GM15510 (cell line): ENCODE results near the gene RPAP3.
A peak's percentile ranks its signal among the peaks of the same experiment; 100 is the strongest.

Source experiments
- POLR2A ChIP-seq: IDR thresholded peaks from 3 replicates; pipeline ENCODE4 v1.6.1; 2011; ENCODE audit warnings: borderline replicate concordance; ENCODE audit not compliant: insufficient read length; ENCODE audit errors: extremely low read depth

RPAP3 gene

DNA sequence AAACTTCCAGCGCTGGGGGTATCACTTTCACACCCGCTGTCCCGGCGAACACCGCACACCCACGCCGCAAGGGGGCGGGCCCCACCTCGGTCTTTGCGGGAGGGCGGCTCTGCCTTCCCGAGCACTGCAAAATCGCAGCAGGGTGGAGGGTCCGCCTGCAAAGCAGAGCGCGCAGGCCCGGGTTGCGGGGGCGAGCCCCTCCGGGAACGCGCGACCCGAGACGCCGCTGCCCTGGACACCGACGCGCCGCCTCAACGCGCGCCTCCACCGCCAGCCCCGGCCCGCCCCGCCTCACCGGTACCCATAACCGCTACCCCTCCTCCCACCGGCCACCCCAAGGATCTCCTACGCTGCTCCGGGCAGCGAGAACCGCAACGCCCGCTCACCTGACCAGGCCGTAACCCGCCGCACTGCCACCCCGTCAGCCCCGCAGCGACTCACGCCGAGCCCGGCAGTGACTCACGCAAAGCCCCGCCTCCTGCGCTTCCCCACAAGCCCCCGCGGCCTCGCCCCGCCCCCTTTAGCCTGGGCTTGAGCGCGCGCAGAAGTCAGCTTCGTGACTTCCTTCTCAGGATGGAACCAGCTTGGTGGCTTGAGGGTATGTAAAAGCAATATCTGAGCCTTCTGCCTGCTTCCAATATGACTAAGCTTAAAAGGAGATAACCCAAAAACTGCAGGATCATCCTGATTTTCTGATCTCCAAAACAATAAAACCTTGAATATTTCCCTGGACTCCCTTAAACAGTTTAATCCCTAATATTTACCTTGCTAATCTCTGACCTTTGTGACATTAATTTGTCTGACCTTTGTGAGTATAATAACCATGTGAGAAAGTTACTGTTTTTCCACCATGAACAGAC is at the start of gene RPAP3:
TSS of gene RPAP3 (minus strand) at position 465 of the 860 bp plus-strand sequence. CDS start 3,190 bp downstream, outside the sequence.
- peak; percentile 97 for TF ChIP-seq POLR2A

- TF ChIP-seq POLR2A = no peak
Observed at GRCh38 chr12:47754881-47755280, 49.1 kb upstream of the RPAP3 start.

GRCh38 chr12:47754126-47754525 is 48.3 kb upstream of the RPAP3 start:
- no peak for TF ChIP-seq POLR2A

GRCh38 chr12:47753021-47754001 is 47.5 kb upstream of the RPAP3 start:
- no peak for TF ChIP-seq POLR2A

- no peak for TF ChIP-seq POLR2A
Observed at GRCh38 chr12:47752552-47752951, 46.7 kb upstream of the RPAP3 start.

DNA sequence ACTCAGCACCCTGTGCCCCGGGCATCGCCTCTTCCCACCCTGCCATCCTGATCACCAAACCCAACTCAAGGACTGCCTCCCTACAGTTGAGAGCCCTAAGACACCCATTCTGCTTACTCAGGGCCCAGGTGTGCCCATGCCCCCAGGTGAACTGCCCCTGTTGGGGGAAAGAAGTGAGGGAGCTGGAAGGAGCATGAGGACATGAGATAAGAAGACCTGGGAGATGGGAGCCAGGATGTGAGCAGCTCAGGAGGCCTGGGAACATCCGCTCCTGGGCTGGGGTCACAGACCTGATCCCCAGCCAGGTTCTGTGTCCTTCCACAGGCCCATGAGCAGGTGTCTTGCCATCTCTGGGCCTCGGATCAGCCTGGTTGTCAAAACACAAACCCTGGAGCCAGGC is 46.3 kb upstream of the RPAP3 start:
- no peak for TF ChIP-seq POLR2A

GRCh38 chr12:47751561-47751960 is 45.7 kb upstream of the RPAP3 start:
- no peak for TF ChIP-seq POLR2A

DNA sequence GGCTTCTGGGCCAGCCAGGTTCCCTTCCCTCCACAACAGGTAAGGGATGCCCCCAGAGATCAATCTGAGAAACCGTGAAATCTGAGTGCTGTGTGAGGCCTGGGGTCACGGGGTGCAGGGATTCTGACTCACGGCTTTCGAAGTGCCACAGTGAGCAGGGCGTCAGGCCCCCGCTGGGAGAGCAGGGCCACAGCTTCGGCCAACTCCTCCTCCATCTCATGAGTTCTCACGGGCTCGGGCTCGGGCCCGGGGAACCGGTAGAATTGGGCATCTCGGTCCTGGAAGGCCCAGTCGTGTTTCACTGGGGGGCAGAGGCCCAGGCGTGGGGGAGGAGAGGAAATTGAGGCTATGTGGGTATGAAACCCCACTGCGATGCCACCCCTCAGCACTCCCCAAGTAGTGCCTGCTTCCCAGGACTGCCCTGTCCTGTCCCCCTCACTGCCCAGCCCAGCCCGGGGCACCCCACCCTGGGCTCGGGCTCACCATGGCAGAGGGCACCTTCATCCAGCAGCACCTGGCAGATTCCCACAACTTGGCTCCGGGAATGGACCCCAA is 45.2 kb upstream of the RPAP3 start:
- TF ChIP-seq POLR2A = no peak

- no peak for TF ChIP-seq POLR2A
Observed at GRCh38 chr12:47750229-47750798, 44.5 kb upstream of the RPAP3 start.

GRCh38 chr12:47748899-47749298 is 43.1 kb upstream of the RPAP3 start:
- no peak for TF ChIP-seq POLR2A

- TF ChIP-seq POLR2A = no peak
Observed at GRCh38 chr12:47748507-47748828, 42.6 kb upstream of the RPAP3 start.

- TF ChIP-seq POLR2A = no peak
Observed at GRCh38 chr12:47747596-47748506, 42.0 kb upstream of the RPAP3 start.

- no peak for TF ChIP-seq POLR2A
Observed at GRCh38 chr12:47747126-47747525, 41.3 kb upstream of the RPAP3 start.

DNA sequence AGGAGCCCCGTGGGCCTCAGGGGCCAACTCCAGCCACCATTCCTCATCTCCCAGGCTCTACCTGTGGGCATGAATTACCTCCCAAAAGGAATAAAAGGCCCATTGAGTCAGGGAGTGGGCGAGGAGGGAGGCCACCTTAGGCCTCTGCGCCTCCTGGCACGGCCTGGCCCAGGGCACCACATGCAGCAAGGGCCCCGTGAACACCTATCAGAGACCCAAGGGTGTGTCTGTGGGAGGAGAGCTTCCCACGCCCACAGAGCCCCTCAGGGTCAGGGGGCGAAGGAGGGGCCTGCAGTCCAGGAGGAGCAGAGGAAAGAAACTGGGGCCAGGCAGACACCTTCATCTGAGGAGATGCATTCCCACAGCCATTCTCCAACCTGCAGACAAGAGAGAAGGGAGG is 40.7 kb upstream of the RPAP3 start:
- TF ChIP-seq POLR2A = no peak
